ENCODE data around the gene KCND2.

KCND2 gene

GRCh38 chr7:120703585-120704240 is 430.7 kb downstream of the KCND2 start:
- no peak for DNase-seq (ENCODE audit: low read depth)

- DNase-seq (ENCODE audit: low read depth): no peak
These were observed 436.4 kb downstream of the KCND2 start for GRCh38 chr7:120709252-120709971.

GRCh38 chr7:120709972-120710320 is 437.0 kb downstream of the KCND2 start:
- no peak for DNase-seq (ENCODE audit: low read depth)

- DNase-seq (ENCODE audit: low read depth): no peak
These were observed 442.0 kb downstream of the KCND2 start for GRCh38 chr7:120714945-120715344.

- no peak for DNase-seq (ENCODE audit: low read depth)
These were observed 443.3 kb downstream of the KCND2 start for GRCh38 chr7:120716307-120716706.

GRCh38 chr7:120717166-120717565 is 444.2 kb downstream of the KCND2 start:
- no peak for DNase-seq (ENCODE audit: low read depth)

- no peak for DNase-seq (ENCODE audit: low read depth)
These were observed 445.4 kb downstream of the KCND2 start for GRCh38 chr7:120718361-120718760.

GRCh38 chr7:120720317-120720716 is 447.3 kb downstream of the KCND2 start:
- no peak for DNase-seq (ENCODE audit: low read depth)

- DNase-seq (ENCODE audit: low read depth): no peak
These were observed 450.8 kb downstream of the KCND2 start for GRCh38 chr7:120723465-120724385.

- no peak for DNase-seq (ENCODE audit: low read depth)
These were observed 451.5 kb downstream of the KCND2 start for GRCh38 chr7:120724448-120724847.

GRCh38 chr7:120724955-120725354 is 452.0 kb downstream of the KCND2 start:
- no peak for DNase-seq (ENCODE audit: low read depth)

- no peak for DNase-seq (ENCODE audit: low read depth)
These were observed 452.5 kb downstream of the KCND2 start for GRCh38 chr7:120725376-120726039.

GRCh38 chr7:120729245-120729644 is 456.3 kb downstream of the KCND2 start:
- no peak for DNase-seq (ENCODE audit: low read depth)

- DNase-seq (ENCODE audit: low read depth): no peak
These were observed 458.3 kb downstream of the KCND2 start for GRCh38 chr7:120731271-120731670.

GRCh38 chr7:120732256-120732655 is 459.3 kb downstream of the KCND2 start:
- DNase-seq (ENCODE audit: low read depth): no peak

- no peak for DNase-seq (ENCODE audit: low read depth)
These were observed 460.2 kb downstream of the KCND2 start for GRCh38 chr7:120733143-120733542.

GRCh38 chr7:120733835-120734234 is 460.9 kb downstream of the KCND2 start:
- DNase-seq (ENCODE audit: low read depth): no peak

GRCh38 chr7:120735791-120736190 is 462.8 kb downstream of the KCND2 start:
- DNase-seq (ENCODE audit: low read depth): no peak

- no peak for DNase-seq (ENCODE audit: low read depth)
These were observed 465.8 kb downstream of the KCND2 start for GRCh38 chr7:120738816-120739215.

GRCh38 chr7:120740348-120740747 is 467.4 kb downstream of the KCND2 start:
- DNase-seq (ENCODE audit: low read depth): no peak

- DNase-seq (ENCODE audit: low read depth): no peak
These were observed 468.5 kb downstream of the KCND2 start for GRCh38 chr7:120741371-120742042.

- DNase-seq (ENCODE audit: low read depth): no peak
These were observed 469.4 kb downstream of the KCND2 start for GRCh38 chr7:120742372-120742771.
